Bronchial epithelial cell (primary cell): ENCODE measurements around the gene ITIH1. TPM values are rescaled to one million over a fixed set of nuclear protein-coding genes. Genes with fewer than 3 reads are reported as not detected.

Source experiments
- DNase-seq: peaks from one replicate; pipeline ENCODE4 v3.0.0-alpha.2; 2010; ENCODE audit warnings: low read depth
- FAIRE-seq: peaks from 2 replicates; lab custom pipeline; 2011; peaks lifted over from hg19 to GRCh38; lab: Jason Lieb, UNC
- H3K27me3 ChIP-seq: 2 replicates; pipeline ENCODE4 v1.5.1; 2011; ENCODE audit warnings: low read length; ENCODE audit not compliant: control insufficient read depth, insufficient read depth
- H3K36me3 ChIP-seq: 2 replicates; pipeline ENCODE4 v1.5.1; 2011; ENCODE audit warnings: low read length; ENCODE audit not compliant: control insufficient read depth, insufficient read depth
- H3K4me3 ChIP-seq: 2 replicates; pipeline ENCODE4 v1.5.1; 2011; ENCODE audit warnings: mild to moderate bottlenecking, low read depth, low read length, control low read depth
- total RNA-seq: library from RNA; depleted of rRNA; stranded (reverse); fragments of >200 nt; gene quantifications from 2 replicates; pipeline ENCODE4 v1.2.1, GENCODE V29; 2014
- TF ChIP-seq, protein P1 (sequence below): IDR thresholded peaks from 2 replicates; pipeline ENCODE4 v1.5.1; 2011; ENCODE audit warnings: mild to moderate bottlenecking, moderate library complexity, low read length, control low read depth, inconsistent platforms; ENCODE audit not compliant: insufficient read depth, severe bottlenecking

The ITIH1 gene
- total RNA-seq, 1 donor from 2014 or later = not detected

DNA sequence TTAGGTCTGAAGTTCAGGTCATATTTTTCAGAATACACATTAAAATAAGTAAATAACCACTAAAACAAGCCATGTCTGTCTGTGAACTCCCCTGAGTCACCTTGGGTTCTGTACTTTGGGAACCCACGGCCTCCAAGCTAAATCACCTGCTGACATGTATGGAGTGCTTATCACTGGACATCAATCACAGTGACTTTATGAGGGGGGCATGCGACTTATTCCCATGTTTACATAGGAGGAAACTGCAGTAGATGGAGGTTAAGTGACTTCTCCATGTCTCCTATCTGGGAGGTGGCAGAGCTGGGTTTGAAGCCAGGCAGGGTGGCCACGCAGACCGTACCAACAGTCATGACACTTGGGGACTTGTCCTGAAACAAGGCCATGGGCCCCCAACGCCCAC lies 45.0 kb downstream of the ITIH1 start:
- DNase-seq = no peak
- no peak for FAIRE-seq
- Histone ChIP-seq H3K27me3 (no peaks in the 10 kb centered on the region), H3K4me3 (no peak overlapping the region), H3K36me3 (no peaks in the 10 kb centered on the region)
- TF ChIP-seq, protein P1, sequence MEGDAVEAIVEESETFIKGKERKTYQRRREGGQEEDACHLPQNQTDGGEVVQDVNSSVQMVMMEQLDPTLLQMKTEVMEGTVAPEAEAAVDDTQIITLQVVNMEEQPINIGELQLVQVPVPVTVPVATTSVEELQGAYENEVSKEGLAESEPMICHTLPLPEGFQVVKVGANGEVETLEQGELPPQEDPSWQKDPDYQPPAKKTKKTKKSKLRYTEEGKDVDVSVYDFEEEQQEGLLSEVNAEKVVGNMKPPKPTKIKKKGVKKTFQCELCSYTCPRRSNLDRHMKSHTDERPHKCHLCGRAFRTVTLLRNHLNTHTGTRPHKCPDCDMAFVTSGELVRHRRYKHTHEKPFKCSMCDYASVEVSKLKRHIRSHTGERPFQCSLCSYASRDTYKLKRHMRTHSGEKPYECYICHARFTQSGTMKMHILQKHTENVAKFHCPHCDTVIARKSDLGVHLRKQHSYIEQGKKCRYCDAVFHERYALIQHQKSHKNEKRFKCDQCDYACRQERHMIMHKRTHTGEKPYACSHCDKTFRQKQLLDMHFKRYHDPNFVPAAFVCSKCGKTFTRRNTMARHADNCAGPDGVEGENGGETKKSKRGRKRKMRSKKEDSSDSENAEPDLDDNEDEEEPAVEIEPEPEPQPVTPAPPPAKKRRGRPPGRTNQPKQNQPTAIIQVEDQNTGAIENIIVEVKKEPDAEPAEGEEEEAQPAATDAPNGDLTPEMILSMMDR = no peak

DNA sequence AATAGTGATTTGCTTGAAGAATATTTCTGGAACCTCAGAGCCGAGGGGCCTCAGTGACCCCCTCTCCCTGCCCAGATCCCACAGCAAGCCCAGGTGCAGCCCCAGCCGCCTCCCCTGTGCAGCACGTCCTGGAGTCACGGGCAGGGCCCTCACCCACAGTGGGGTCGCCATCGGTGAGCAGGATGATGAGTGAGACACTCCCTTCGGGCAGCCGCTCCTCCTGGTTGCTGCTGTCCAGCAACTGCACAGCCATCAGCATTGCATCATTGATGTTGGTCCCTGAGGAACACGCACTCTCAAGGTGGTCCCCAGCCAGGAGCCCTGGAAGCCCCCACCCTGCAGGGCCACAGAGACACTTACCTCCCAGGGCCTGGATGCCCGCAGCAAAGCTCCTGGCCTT lies 46.6 kb downstream of the ITIH1 start:
- Histone ChIP-seq H3K36me3 (no peaks in the 10 kb centered on the region), H3K27me3 (no peaks in the 10 kb centered on the region), H3K4me3 (no peak overlapping the region)
- FAIRE-seq (no peak), DNase-seq (no peak)
- TF ChIP-seq, protein P1 = no peak

DNA sequence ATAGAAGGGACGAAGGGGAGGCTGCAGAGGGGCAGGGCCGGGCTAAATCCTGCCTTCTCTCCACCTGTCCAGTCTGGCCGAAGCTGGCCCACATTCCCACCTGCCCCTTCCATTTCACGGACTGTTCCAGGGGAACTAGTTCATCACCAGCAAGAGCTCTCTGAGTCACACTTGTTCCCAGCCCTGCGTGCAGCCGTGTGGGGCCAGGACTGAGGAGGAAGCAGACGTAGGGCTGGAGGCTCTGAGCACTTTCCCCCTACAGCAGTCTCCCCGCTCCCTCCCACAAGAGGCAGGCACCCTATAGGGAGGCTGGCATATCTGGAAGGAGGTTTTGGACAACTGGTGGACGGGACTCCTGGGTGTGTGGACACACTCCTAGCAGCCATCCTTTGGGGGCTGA lies 50.0 kb downstream of the ITIH1 start:
- no peak for FAIRE-seq
- no peak overlapping the region for H3K4me3 ChIP-seq
- TF ChIP-seq, protein P1 = no peak
- DNase-seq = peak; percentile 22
- no peaks in the 10 kb centered on the region for H3K36me3 ChIP-seq
- H3K27me3 ChIP-seq = no peaks in the 10 kb centered on the region

DNA sequence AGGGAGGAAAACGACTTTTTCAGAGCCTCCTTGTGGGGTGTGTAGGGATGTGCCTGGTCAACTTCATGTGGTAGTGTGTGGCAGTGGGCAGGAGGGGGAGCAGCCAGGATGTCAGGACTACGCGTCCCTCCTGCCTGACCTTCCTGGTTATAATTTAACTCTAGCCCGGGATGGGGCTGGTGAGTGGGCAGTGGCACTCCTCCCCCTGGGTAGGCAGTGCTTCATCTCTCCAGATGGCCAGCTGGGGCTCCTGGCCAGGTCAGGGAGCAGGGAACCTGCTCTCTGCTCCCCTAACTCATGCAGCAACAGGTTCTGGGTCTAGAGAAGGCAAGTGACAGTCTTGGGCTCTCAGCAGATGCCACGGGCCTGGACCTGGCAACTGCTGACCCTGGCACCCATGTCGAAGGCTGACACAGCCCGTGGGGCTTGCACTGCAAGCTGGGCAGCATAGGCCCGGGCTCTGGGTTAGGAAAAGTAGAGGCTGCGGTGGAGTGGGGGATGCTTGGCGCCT lies 50.5 kb downstream of the ITIH1 start:
- FAIRE-seq (no peak), DNase-seq (no peak)
- TF ChIP-seq, protein P1 = no peak
- no peak overlapping the region for H3K4me3 ChIP-seq
- no peaks in the 10 kb centered on the region for H3K27me3 ChIP-seq
- no peaks in the 10 kb centered on the region for H3K36me3 ChIP-seq

DNA sequence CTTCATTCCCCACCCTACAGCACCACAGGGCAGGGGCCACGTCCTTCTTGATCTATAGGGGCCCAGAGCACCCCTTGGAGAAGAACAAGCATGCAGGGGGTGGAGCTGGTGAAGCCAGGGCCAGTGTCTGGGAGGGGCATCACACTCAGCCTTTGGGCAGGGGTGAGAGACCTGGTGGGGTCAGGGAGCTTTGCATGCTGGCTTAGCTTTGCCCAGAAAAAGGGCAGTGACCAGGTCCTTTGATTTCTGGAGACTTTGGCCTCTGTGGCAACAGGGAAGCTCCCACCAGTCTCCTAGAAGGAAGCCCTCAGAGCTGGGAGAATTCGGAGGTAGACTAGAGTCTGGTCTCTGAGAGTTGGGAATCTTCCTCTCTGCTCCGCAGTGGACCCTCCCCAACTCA lies 52.1 kb downstream of the ITIH1 start:
- Histone ChIP-seq H3K4me3 (no peak overlapping the region), H3K27me3 (no peaks in the 10 kb centered on the region), H3K36me3 (no peaks in the 10 kb centered on the region)
- TF ChIP-seq, protein P1 = no peak
- DNase-seq (no peak), FAIRE-seq (no peak)

DNA sequence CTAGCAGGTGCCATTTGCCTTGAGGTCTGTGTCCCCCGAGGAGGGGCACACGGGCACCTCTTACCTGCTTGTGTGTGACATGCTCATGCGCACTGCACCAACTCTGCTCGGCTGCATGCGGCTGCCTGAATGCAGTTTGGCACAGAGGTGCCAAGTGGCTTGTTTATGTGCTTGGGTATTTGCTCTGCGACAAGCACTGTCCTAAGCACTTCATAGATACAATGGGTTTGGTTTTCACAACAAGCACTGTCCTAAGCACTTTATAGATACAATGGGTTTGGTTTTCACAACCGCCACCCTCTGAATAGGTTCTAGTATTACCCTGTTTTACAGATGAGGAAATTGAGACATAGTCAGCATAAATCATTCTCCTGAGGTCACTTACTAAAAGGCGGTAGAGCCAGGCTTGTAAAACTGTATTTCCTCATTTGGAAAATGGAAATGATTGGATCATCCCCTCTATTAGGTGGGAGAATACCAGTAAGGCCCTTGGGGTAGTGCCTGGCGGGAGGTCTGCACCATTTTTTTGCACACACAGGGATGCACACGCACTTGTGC lies 52.6 kb downstream of the ITIH1 start:
- TF ChIP-seq, protein P1 = no peak
- H3K36me3 ChIP-seq = no peaks in the 10 kb centered on the region
- FAIRE-seq = no peak
- no peak overlapping the region for H3K4me3 ChIP-seq
- no peaks in the 10 kb centered on the region for H3K27me3 ChIP-seq
- peak; percentile 47 for DNase-seq
